Renal cortical epithelial cell (primary cell): Measurements from ENCODE around the gene ZNF438. TPM values are rescaled to one million over a fixed set of nuclear protein-coding genes. Genes with fewer than 3 reads are reported as not detected.

Experiments
- DNase-seq: peaks from one replicate; pipeline ENCODE4 v3.0.0-alpha.2; 2011; ENCODE audit warnings: low read depth
- total RNA-seq: library from RNA; depleted of rRNA; stranded (reverse); fragments of >200 nt; gene quantifications from 2 replicates; pipeline ENCODE4 v1.2.3, GENCODE V29; 2014

ZNF438 gene
- total RNA-seq, 1 donor from 2014 or later: 3.9 TPM

DNA sequence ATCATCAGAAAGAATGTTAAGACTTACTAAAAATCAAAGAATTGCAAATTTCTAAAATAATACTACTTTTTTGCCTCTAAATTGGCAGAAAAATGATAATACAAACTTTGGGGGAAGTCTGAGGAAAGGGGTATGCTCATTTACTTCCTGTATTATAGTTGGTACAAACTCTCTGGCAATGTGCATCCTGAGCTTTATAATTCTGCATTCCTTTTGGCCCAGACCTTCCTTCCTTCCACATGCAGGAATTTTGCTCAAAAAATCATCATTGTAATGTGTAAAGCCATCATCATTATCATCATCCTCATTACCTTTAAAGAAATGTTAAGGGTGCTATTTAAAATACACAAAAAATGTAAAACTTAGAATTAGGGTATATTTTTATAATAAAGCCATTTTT is 148.5 kb downstream of the ZNF438 start:
- DNase-seq: no peak

DNA sequence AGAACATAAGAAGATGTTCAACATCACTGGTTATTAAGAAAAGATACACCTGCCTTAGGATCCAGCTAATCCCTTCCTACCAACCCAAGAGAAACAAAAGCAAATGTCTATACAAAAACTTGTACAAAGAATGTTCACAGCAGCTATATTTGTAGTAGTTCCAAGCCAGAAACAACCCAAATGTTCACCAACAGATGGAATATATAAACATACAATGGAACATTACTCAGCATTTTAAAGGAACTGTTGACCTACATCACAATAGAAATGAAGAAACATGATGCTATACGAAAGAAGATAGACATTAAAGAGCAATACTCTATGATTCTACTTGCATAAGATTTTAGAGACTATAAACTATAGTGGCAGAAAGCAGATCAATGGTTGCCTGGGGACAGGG is 149.4 kb downstream of the ZNF438 start:
- DNase-seq: no peak

DNA sequence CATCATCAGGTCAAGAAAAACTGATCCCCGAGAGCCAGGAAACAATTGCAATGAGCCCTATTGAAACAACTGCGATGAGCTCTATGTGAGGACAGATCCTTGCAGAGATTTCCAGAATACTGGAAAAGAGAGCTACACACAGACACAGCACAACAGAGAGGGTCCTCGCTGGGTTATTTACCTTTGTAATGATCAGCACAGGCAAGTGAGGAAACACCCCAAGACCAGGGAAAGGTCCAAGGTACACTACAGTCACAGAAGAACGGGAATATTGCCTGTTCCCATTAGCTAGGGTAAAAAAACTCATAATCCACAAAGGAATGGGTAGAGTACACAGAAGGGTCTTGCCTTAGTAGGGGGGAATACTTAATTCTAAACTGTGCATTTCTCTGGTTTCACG is 152.7 kb downstream of the ZNF438 start:
- DNase-seq: no peak

DNA sequence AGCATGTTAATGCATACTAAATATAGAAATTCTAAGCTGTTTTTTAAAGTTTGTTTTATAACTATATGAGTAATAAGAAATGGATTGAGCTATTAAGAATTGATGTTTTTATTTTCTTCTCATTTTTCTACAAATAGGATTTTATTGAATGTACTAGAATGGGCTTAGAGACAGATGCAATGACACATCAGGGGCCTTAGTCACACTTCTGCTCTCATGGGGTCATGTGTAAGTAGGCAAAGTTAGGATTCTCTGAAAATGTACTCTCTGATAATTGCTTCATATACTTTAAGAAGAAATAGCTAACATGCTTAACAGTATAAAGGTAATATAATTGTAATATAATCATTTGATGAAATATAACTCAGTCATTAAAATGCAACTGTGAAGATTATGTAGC is 154.6 kb downstream of the ZNF438 start:
- no peak for DNase-seq

DNA sequence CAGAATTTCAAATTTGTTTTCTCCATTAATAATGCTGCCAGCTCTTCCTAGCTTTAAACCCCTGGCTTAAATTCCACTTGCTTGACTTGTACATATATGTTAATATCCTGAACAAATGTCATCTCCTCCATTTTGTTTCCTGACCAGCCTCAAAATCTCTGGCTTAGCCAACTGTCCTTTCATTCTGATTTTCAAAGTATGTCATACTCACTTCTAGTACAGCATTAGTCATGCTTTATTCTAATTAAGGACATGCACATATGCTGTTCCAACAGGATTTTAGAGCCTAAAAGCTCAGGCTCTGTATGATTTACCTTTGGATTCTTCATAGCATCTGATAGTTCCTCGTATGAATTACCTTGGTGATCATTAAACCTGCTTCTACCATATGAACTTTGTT is 158.3 kb downstream of the ZNF438 start:
- DNase-seq: peak; percentile 14

DNA sequence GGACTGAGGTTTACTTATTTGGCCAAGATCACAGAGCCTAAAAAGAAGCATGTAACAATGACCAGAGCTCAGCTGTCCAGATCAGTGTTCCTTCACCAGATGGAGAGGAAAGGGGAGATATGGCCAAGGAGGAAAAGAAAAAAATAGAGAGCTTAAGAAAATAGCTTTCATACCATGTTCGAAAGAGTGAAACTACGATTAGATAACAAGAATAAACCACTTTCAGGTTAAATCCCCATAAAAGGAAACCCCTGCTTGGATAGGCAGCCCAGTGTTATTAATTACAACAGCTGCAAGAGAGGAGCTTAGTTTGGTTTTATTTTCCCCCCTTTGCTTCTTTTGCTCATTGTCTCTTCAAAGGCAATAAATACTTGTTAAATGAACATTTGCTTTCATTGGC is 160.8 kb downstream of the ZNF438 start:
- no peak for DNase-seq

DNA sequence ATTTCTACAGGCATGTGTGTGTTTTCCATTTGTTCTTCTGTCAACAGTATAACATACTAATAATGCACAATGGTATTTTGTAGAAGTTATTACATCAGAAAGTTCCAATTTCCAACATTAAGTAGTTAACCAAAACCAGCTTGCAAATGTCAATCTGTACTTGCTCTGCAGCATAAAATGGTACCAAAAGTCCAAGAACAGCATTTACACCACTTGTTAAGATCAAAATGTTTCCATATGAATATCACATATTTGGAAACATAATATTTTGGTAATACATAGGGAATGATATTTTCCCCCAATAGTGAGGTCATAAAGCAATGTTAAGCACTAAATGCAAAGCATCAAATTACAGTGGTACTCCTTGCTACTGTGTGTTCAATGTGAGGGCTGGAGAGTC is 162.1 kb downstream of the ZNF438 start:
- DNase-seq: no peak

DNA sequence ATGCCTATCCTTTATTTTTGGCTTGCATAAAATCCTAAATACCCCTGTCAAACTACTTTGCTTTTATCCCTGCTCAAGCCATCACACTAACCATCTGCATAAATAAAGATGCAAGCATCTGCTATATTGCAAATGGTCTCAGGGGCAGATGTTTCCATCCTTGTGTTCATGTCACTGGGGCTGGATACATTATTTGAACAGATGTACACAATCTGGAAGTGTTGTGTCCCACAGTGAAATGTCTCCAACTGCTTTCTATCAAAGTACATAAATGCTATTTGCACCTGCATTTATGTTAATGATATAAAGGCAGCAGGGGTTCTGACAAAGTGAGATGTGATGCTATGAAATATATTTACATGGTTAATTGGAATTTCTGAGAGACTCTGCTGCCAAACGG is 163.1 kb downstream of the ZNF438 start:
- DNase-seq: no peak

DNA sequence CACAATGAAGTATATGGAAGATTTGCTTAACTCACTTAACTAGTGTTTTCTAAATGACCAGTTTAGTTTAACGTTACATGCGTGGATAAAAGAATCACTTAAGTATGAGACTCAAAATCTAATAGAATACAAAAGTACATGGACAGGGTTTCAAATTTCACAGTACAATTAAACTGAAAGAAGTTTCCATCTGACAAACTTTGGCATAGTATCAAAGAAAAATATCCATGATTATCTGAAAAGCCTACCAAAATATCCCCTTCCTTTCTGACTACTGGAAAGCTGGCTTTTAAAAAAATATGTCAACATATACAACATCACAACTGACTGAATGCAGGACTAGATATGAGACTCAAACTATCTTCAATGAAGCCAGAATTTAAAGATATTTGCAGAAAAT is 164.8 kb downstream of the ZNF438 start:
- DNase-seq: no peak

DNA sequence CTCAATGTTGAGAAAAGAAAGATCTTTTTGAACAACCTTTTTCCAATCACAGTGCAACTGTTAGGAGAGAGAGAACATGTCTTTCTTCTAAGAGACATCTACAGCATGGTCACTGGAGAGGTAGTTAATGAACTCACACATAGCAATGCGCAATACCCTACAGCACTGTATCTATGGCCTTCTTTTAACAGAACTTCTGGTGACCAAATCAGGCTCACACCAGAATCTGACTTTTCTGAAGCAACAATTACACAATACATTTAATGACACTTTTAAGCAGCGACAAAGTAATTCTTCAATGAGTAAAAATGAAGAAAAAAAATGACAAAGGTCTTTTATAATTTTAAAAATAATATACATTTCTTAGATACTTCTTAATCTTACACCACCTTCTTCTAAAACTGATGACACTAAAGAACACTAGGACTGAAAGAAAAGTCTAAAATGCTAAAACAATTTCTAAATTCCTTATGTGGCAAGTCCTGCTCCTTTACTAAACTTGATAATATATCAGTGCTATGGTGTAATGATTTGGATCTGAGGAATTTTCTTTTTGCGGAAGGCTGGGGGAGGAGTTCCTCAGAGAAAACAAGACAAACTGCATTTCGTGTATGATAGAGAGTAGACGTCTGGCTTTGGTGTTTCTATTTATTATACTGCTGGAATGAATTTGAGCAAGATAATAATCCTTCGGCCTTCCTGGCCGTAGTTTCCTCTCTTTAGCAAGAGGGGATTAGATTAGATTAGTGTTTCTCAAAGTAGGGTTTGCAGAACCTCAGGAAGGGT is 166.3 kb downstream of the ZNF438 start:
- no peak for DNase-seq

DNA sequence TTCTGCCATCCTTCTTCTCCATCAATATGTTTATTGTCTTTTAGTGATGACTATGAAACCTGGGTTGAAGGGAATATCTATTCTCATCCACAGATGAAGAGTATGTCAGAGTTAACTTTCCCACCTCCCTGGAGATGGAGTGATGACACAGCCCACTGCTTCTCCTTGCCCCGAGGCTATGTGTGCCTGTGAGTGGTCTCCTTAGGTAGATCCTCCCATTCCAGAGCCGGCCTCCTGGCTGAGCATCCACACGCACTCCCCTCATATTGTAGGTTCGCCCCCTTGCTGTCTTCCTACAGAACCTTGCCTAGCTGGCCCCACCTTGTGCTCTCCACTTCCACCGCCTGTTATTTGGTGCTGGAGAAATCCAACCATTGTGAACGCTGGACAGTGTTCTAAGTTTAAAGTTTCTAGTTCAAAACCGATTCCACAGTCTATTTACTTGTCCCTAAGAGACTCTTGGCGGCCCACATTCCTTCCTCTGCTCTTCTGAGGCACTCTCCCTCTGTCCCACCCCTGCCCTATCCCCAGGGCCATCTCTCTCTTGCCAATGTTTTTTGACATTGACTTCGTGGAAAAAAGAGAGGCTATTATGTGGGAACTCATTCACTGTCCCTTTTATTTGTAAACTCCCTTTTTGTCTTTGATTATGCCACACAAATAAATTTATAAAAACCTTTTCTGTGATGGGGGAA is 168.0 kb downstream of the ZNF438 start:
- no peak for DNase-seq

DNA sequence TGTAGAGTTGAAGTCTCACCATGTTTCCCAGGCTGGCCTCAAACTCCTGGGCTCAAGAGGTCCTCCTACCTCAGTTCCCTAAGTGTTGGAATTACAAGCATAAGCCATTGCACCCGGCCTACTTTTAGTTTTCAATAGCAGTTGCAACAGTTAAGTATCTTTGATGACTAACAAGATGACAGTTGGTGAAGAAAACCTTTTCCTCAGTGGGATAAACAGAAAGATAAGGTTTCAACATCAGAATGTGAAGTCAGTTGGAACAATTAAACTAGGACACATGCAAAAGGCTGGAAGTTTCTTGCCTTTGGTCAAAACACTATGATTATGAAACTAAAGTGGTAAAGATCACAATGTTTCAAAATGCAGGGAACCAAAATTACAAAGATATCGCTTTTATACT is 169.2 kb downstream of the ZNF438 start:
- peak; percentile 89 for DNase-seq

DNA sequence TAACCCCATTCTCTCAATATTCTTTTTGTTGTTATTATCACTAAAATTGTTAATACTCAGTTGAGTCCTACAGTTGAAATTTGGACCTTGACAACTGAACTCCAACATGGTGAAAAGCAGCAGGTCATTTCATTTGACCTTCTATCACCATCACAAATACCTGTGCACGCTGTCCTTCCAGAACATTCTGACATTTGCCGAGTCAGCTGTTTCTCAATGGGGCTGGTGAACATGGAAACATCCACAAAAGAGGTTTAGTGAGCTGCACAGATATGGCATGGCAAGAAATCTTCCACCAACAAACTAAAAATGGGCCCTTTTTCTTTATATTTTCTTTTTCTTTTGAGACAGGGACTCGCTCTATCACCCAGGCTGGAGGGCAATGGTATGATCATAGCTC is 169.7 kb downstream of the ZNF438 start:
- DNase-seq: no peak

DNA sequence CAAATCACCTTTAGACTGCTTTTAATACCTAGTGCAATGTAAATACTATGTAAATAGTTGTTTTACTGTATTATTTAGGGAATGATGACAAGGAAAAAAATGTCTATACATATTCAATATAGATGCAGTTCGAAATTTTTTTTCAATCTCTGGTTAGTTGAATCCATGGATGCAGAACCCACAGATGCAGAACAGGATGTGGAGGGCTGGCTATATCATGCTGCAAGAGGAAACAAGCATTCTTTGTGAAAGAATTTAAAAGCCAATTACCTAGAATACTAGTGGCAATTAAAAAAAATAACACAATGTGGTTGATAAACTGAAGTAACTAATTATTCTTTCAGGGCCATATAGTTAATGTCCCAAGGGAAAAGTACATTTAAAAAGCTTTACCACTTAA is 170.4 kb downstream of the ZNF438 start:
- no peak for DNase-seq

DNA sequence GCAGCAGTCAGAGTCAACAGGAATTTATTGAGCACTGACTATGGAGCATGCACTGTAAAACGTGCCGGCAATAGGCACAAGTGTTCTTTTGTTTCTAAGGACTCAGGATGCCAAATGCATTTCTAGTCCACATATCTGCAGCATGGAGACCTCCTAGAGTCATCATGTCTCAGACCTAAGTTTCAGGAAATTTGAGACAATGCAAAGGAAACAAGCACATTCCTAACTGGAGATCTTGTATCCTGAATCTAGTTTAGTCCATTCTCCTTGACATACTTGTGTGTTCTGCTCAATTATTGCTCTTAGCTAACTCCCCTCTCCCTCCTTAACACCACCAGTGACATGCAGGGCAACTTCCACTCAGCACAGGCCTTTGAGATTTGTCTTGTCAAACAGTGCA is 173.2 kb downstream of the ZNF438 start:
- no peak for DNase-seq

DNA sequence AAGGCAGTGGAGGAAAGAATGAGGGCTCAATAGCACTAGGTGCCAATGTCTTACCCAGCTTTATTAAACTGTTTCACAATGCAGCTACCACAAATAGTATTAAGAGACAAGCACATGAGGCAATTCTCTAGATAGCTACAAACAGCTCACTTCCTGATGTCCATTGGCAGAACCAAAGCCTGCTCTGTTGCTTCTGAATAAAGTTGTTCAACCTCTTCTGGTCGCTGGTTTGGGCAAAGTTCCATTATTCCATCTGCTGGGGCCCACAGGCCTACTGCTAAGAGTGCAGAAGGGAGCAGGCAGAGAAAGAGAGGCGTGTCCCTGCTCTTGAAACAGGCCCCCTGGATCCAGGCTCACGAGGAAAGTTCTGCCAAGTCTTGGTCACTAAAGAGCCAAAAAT is 173.9 kb downstream of the ZNF438 start:
- peak; percentile 48 for DNase-seq

DNA sequence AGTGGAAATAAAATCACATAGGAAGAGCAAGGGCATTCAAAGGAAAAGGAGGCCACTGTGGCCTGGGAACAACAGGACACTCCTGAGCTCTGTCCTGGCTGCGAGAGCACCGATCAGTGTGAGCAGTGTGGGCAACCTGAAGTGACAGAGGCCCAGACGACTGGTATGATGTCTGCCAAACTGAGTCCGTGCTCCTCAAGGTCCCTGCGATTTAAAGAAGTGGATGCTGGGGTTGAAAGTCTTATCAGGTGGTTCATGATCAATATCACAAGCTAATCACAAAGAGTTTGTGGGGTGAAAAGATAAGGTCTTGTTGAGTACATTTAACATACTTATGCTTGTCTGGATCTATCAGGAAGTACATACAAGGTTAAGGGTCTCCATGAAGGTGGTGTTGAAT is 176.5 kb downstream of the ZNF438 start:
- no peak for DNase-seq

DNA sequence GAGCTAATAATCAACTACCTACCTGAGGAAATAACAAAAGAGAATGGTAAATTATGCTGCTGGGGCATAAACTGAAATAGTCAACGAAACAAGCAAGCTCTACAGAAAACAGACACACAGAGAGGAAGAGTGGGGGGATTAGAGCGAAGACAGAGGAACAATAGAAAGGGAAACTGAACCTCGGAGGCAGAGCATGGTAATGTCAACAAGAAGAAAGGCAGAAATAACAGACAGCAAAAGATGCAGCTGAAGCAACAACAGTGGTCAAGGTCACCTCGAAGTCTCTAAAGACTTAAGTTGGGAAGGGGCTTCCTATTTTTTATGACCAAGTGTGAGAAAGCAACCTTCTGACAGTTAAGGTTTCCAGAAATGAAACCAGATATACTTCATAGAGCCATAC is 177.0 kb downstream of the ZNF438 start:
- no peak for DNase-seq

DNA sequence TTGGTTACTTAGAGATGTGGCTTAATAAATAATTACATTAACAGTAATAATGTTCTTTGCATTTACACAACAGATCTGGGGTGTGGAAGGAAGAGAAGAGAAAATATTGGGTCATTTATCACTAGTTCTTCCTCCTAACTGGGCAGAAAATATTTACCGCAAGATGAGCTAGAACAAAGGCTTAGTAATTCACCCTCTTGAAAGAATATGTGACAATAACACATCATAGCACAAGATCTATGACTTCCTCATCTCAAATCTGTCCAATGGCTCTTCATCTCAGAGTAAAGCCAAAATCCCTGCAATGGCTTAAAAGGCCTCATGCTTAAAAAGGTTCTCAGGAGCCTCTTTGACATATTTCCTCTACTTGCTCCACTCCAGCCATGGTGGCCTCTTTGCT is 178.6 kb downstream of the ZNF438 start:
- no peak for DNase-seq

DNA sequence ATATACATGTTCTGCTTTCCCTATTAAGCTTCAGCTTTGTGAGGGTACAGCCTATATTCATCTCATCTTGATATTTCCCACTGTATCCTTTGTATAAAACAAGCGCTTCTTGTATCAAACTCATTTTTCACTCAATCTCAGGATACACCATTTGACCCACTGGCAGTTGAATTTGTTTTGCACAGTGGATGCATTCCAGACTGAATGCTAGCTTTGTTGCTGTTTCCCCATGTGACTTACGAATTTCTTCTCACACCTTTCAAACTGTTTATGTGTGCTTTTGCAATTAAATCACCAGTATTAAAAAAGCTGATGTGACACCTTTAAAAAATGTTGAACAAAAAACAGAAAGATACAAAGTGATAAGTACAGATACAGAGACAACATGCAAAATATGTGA is 180.9 kb downstream of the ZNF438 start:
- DNase-seq: no peak

DNA sequence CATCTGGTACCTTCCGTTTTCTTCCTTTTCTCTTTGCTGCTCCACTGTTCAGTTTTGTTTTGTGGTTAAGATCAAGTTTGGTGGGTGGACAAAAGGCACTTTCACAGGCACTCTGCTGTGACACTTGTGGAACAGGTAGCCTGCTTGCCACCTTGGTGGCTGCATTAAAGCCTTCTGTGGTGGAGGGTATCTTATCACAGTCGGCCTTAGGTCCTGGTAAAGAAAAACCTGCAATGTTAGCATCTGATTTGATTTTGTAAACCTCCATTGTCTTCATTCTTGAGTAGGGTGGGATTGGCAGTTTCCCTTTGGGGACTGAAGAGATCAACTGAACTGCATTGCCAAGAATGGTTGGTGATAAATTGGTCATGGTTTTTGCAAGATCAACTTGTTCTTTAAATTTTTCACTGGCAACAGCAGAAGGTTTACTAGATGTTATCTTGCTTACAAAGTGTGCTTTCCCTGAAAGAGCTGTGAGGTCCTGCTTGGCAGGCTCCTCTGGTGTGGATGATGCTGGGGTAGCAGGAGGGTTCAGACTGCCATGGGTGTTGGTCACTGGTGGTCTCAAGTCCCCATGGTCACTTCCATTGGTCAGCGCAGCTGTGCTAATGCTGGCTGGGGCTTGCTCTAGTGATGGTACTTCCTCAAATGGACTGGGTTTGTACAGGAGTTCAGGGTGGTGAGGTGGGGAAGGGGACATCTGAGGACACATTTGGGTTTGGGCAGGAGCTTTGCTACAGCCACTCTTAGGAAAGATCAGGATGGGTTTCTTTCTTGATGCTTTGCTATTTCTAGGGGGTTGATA is 182.2 kb downstream of the ZNF438 start:
- DNase-seq: no peak

DNA sequence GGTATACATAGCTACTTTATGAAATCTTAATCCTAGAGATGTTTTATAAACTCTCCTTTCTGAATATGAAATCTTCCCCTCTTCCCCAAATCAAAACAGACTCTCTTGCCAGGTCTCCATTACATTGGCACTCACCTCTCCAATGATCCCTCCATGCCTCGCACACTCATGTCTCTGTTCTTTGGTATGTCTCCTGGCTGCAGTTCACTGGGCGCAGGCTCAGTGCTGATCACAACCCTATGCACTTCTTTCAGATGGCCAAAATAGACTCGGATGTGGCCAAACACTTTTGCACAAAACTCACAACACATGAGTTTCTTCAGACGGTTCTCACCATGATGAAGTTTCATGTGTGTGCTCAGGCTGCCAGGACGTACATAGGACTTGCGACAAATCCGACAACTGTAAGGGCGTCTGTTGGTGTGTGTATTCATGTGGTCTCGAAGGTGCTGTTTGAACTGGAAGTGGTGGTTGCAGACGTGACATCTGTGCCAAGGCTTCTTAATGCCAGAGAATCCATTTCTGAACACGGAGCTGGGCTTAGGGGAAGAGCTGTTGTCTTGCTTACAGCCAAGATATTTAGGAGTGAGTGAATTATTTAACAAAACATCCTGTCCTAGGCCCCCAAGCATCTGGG is 183.2 kb downstream of the ZNF438 start:
- DNase-seq: no peak
